ENCODE data around the gene LIX1. TPM values are rescaled to one million over a fixed set of nuclear protein-coding genes. Genes with fewer than 3 reads are reported as not detected.

LIX1 gene
- total RNA-seq, 1 donor from 2014 or later = not detected

- no peaks in the 10 kb centered on the region for H3K27me3 ChIP-seq (ENCODE audit: control insufficient read depth, insufficient read depth, low read length)
- DNase-seq (ENCODE audit: low read depth) = no peak
- H3K4me3 ChIP-seq (ENCODE audit: low read depth, low read length) = no peak overlapping the region
- H3K36me3 ChIP-seq (ENCODE audit: control insufficient read depth, insufficient read depth, low read length) = no peaks in the 10 kb centered on the region
- TF ChIP-seq, protein P1, sequence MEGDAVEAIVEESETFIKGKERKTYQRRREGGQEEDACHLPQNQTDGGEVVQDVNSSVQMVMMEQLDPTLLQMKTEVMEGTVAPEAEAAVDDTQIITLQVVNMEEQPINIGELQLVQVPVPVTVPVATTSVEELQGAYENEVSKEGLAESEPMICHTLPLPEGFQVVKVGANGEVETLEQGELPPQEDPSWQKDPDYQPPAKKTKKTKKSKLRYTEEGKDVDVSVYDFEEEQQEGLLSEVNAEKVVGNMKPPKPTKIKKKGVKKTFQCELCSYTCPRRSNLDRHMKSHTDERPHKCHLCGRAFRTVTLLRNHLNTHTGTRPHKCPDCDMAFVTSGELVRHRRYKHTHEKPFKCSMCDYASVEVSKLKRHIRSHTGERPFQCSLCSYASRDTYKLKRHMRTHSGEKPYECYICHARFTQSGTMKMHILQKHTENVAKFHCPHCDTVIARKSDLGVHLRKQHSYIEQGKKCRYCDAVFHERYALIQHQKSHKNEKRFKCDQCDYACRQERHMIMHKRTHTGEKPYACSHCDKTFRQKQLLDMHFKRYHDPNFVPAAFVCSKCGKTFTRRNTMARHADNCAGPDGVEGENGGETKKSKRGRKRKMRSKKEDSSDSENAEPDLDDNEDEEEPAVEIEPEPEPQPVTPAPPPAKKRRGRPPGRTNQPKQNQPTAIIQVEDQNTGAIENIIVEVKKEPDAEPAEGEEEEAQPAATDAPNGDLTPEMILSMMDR (IDR thresholded peaks at IDR 0.05; ENCODE audit: insufficient read depth, low read length, poor library complexity, severe bottlenecking) = no peak
These were observed 47.7 kb downstream of the LIX1 start for GRCh38 chr5:97094579-97095317.

DNA sequence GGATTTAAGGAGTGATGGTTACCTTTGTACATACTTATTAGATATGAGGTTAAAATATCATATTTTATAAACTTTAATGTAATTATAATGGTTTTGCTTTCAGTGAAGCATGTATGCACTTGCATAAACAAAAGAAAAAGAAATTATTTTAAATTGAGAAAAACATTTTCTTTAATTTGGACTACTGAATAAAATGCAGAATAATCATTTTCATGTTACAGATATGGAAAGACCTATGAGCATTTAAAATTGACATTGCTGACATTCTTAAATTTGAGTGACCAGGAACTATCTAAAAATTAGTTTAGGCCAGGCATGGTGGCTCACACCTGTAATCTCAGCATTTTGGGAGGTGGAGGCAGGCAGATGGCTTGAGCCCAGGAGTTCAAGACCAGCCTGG, 49.2 kb downstream of the LIX1 start:
- no peak overlapping the region for H3K4me3 ChIP-seq (ENCODE audit: low read depth, low read length)
- TF ChIP-seq, protein P1 (IDR thresholded peaks at IDR 0.05; ENCODE audit: insufficient read depth, low read length, poor library complexity, severe bottlenecking) = no peak
- no peaks in the 10 kb centered on the region for H3K27me3 ChIP-seq (ENCODE audit: control insufficient read depth, insufficient read depth, low read length)
- no peak for DNase-seq (ENCODE audit: low read depth)
- no peaks in the 10 kb centered on the region for H3K36me3 ChIP-seq (ENCODE audit: control insufficient read depth, insufficient read depth, low read length)

- TF ChIP-seq, protein P1 (IDR thresholded peaks at IDR 0.05; ENCODE audit: insufficient read depth, low read length, poor library complexity, severe bottlenecking) = no peak
- no peak for DNase-seq (ENCODE audit: low read depth)
- no peaks in the 10 kb centered on the region for H3K27me3 ChIP-seq (ENCODE audit: control insufficient read depth, insufficient read depth, low read length)
- H3K4me3 ChIP-seq (ENCODE audit: low read depth, low read length) = no peak overlapping the region
- no peaks in the 10 kb centered on the region for H3K36me3 ChIP-seq (ENCODE audit: control insufficient read depth, insufficient read depth, low read length)
These were observed 51.5 kb downstream of the LIX1 start for GRCh38 chr5:97090944-97091343.

DNA sequence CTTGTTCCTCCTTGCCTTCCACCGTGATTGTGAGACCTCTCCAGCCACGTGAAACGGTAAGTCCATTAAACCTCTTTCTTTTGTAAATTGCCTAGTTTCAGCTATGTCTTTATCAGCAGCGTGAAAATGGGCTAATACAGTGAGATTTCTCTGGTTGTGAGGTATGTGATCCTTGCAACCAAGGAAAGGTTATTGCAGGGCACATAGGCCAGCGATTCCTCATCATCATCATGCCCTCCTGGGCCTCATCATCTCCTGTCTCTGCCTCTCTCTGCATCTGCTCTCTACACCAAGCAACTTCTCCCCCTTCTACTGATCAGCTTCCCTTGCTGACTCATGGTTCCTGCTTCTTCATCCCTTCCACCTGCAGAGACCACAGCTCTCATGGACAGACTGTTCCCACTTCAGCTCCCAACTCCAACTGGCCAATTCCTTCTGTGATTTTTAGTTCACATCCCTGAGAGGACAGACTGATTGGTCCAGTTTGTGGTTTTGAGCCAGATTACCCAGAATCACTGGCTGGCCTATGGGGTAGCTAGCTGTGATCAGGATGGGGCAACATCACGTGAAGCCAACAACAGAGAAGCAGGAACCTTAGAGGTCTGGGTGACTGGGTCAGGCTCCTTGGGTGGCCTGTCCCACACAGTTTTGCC, 53.1 kb downstream of the LIX1 start:
- no peaks in the 10 kb centered on the region for H3K27me3 ChIP-seq (ENCODE audit: control insufficient read depth, insufficient read depth, low read length)
- no peak for DNase-seq (ENCODE audit: low read depth)
- no peak overlapping the region for H3K4me3 ChIP-seq (ENCODE audit: low read depth, low read length)
- H3K36me3 ChIP-seq (ENCODE audit: control insufficient read depth, insufficient read depth, low read length) = no peaks in the 10 kb centered on the region
- TF ChIP-seq, protein P1 (IDR thresholded peaks at IDR 0.05; ENCODE audit: insufficient read depth, low read length, poor library complexity, severe bottlenecking) = no peak

- no peaks in the 10 kb centered on the region for H3K27me3 ChIP-seq (ENCODE audit: control insufficient read depth, insufficient read depth, low read length)
These were observed 53.6 kb downstream of the LIX1 start for GRCh38 chr5:97088774-97089148.

More at GRCh38 chr5:97088774-97089148, 53.6 kb downstream of the LIX1 start:
- TF ChIP-seq, protein P1 (IDR thresholded peaks at IDR 0.05; ENCODE audit: insufficient read depth, low read length, poor library complexity, severe bottlenecking) = no peak
- DNase-seq (ENCODE audit: low read depth) = no peak
- Histone ChIP-seq H3K4me3 (ENCODE audit: low read depth, low read length) (no peak overlapping the region), H3K36me3 (ENCODE audit: control insufficient read depth, insufficient read depth, low read length) (no peaks in the 10 kb centered on the region)
